GM12892 (cell line): Measurements from ENCODE around the gene TXK.

Experiments
- DNase-seq: peaks from one replicate; pipeline ENCODE4 v3.0.0; 2011; ENCODE audit not compliant: insufficient read length
- FAIRE-seq: peaks from 2 replicates; lab custom pipeline; 2011; peaks lifted over from hg19 to GRCh38; lab: Jason Lieb, UNC
- POLR2A ChIP-seq: IDR thresholded peaks from 2 replicates; pipeline ENCODE4 v1.6.1; 2011; ENCODE audit warnings: low read depth, low read length, control low read depth
- POLR2AphosphoS5 ChIP-seq: IDR thresholded peaks from 2 replicates; pipeline ENCODE4 v1.6.1; 2011; ENCODE audit warnings: low read depth, low read length, control low read depth
- TAF1 ChIP-seq: IDR thresholded peaks from 2 replicates; pipeline ENCODE4 v1.6.1; 2011; ENCODE audit warnings: low read depth, mild to moderate bottlenecking, control low read depth, low read length, borderline replicate concordance

TXK gene

DNA sequence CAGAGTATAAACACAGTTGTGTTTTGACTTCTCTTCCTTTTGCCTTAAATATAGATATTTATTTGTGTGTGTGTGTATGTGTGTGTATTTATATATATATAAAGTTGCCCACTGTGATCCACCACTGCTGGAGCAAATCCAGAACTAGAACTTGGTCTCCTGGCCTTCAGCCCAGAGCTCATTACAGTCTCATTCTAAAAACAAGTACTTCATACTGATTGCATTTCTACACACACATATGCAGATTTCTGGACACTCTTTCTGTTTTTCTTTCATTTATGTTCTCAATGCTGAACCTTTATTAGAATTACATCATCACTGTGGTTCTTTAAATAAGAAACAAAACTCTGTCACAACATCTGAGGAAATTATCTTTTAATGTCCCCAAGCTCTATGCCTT lies 381 bp downstream of the TXK start:
- TF ChIP-seq POLR2A (no peak), POLR2AphosphoS5 (no peak), TAF1 (no peak)
- DNase-seq (no peak), FAIRE-seq (no peak)

DNA sequence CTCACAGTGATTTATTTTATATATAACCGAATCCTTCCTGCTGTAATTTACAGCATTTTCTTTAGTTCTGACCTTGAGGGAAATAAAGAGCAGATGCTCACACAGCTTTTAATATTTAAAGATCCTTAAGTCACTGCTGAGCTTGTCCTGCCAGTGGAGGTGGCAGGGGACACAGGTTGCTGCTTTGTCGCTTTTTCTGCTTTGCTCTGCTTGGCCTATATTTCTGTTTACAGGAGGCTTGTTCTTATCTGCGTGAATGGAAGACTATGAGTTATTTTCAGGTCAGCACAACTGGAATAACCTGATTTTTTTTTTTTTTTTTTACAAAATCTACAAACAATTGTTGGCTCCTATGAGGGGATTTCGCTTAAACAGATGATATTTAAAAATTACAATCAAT lies 2.3 kb downstream of the TXK start:
- no peak for FAIRE-seq
- no peak for DNase-seq
- TF ChIP-seq TAF1 (no peak), POLR2AphosphoS5 (no peak), POLR2A (no peak)

DNA sequence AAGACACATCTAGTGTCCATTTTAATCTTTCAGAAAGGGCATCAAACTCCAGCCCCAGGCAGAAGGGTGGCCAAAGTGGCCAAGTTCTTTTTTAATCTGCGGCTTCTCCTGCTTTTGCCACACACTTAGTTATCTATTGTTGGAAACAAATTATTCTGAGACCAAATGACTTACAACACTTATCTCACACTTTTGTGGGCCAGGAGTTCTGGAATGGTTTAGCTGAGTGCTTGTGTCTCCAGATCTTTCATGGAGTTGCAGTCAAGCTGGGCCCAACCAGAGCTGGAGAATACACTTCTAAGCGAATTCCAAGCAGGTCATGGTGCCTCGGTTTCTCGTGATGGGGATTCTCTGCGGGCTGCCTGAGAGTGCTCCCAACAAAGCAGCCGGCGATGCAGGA lies 4.0 kb downstream of the TXK start:
- TF ChIP-seq TAF1 (no peak), POLR2A (no peak), POLR2AphosphoS5 (no peak; the same call in 1 of the 2 replicates)
- FAIRE-seq (no peak), DNase-seq (no peak)

GRCh38 chr4:48129307-48130014 lies 4.6 kb downstream of the TXK start:
- FAIRE-seq (no peak), DNase-seq (no peak)
- TF ChIP-seq POLR2A (no peak), POLR2AphosphoS5 (peak; percentile 58)

GRCh38 chr4:48127682-48128404 lies 6.2 kb downstream of the TXK start:
- DNase-seq (peak; percentile 24), FAIRE-seq (peak; percentile 88)
- TF ChIP-seq POLR2AphosphoS5 (no peak), POLR2A (no peak; the same call in 1 of the 2 replicates), TAF1 (no peak)

DNA sequence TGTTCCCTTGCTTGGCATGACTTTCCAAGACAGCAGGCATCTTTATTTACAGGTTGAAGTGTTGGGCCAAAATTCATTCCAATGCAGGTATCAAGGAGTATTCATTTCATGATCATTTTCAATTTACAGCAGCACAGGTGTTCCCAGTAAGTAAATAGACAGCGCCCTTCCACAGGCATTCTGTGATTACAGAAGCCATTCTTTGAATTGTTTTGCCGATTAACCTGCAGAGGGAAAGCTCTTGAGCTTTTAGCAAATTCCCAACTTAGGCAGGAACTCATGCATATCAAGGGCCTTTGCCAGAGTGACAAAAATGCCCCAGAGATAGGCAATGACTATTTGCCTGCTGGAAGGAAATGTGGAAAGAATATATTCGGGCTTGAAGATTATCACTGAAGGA lies 6.8 kb downstream of the TXK start:
- FAIRE-seq (no peak), DNase-seq (no peak)
- no peak for TF ChIP-seq TAF1
- TF ChIP-seq POLR2A = no peak
- no peak for TF ChIP-seq POLR2AphosphoS5

- FAIRE-seq = no peak
- DNase-seq = no peak
- TF ChIP-seq POLR2A = no peak
- TF ChIP-seq POLR2AphosphoS5 = no peak
- no peak for TF ChIP-seq TAF1
Observed at GRCh38 chr4:48126621-48127020, 7.4 kb downstream of the TXK start.

DNA sequence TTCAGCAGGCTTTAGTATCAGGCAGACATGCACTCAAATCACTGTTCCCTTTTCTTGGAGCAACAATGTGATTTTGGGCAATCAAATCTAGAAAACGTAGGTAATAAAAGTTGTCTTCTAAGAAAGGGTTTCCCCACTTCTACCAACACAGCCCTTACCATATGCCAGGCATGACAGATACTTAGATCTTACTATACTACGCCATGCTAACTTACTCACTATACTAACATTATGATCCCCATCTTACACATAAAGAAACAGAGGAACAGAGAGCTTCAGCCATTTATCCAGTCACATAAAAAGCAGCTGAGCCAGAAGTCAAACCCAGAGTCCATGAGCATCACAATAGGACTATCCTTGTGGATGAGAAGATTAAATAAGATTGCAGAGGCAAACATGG lies 9.2 kb downstream of the TXK start:
- no peak for TF ChIP-seq TAF1
- no peak for TF ChIP-seq POLR2A
- no peak for TF ChIP-seq POLR2AphosphoS5
- DNase-seq (no peak), FAIRE-seq (no peak)

DNA sequence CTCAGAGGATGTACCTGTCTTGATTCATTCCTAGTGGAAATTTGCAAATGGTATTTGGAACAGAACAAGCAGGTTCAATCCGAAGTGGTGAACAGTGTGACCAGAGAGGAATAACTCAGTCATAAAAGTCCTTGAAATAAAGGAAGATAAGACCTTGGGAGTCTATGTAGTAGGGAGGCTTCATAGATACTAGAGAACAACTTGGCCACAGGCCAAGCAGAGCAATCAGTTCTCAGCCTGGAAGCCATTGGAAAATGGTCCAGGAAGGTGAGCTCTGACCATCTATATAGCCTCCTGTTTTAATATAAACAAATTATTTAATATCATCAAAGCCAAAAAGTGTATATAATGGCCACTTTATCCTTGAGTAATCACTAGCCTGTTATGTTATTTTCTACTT lies 11.3 kb downstream of the TXK start:
- FAIRE-seq = no peak
- no peak for DNase-seq
- TF ChIP-seq POLR2AphosphoS5 = no peak

DNA sequence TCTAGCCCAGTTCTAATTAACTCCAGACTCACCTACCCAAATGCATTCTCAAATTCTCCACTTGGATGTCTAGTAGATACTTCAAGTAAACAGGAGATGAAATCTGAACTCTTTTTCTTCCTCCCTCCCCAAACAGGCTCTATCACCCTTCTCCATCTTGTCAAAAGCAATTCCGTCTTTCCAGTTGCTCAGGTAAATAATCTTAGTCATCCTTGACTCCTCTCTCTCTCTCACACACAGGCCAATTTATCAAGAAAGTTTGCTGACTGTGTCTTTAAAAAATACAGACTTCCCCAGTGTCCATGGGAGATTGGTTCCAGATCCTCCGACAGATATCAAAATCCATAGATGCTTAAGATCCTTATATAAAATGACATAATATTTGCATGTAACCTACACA lies 12.9 kb downstream of the TXK start:
- TF ChIP-seq POLR2A = no peak
- TF ChIP-seq TAF1 = no peak
- TF ChIP-seq POLR2AphosphoS5 = no peak
- FAIRE-seq (no peak), DNase-seq (no peak)

GRCh38 chr4:48120132-48120531 lies 13.9 kb downstream of the TXK start:
- TF ChIP-seq TAF1 (no peak), POLR2AphosphoS5 (no peak), POLR2A (no peak)
- DNase-seq (no peak), FAIRE-seq (no peak)

- DNase-seq (no peak), FAIRE-seq (no peak)
- TF ChIP-seq POLR2A (no peak), POLR2AphosphoS5 (no peak), TAF1 (no peak)
Observed at GRCh38 chr4:48119646-48120045, 14.4 kb downstream of the TXK start.

GRCh38 chr4:48118081-48118480 lies 16.0 kb downstream of the TXK start:
- no peak for DNase-seq
- FAIRE-seq = no peak
- TF ChIP-seq POLR2A (no peak), POLR2AphosphoS5 (no peak), TAF1 (no peak)
